ENCODE measurements around the gene PPP1R9A.
A peak's percentile ranks its signal among the peaks of the same experiment; 100 is the strongest.

PPP1R9A gene

DNA sequence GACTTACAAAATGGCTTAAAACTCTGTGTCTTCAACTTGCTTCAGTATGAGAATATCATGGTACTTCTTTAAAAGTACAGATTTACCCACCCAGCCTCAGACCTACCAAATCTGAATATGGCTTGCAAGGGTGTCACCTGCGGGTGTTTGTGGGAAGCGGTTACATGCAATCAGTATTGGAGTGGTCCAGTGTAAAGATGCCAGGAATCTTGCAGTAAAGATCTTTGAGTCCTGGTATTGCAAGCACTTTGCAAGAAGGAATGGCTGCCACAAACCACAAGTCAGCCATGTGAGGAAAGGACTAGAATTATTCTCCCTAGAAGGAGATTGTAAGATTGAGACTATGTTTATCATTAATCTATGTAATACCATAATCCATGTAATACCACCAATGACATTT, 301.9 kb downstream of the PPP1R9A start:
- no peak for DNase-seq

DNA sequence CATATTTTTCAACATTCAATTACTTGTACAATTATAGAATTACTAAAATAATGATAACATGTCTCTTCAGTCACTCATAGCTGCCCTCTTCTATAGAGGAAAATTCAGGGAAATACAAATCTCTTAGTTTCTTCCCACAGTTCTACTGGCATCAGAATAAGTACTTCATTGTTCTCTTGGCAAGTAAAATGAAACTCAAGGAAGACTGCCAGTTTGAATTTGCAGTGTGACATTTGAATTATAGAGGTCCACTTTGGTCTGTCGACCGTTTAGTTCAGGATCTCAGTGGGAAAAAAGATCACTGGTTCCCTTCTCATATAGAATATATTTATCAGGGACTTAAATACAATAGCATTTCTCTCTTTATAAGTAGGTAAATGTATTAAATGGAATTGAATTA, 302.4 kb downstream of the PPP1R9A start:
- DNase-seq = no peak

DNA sequence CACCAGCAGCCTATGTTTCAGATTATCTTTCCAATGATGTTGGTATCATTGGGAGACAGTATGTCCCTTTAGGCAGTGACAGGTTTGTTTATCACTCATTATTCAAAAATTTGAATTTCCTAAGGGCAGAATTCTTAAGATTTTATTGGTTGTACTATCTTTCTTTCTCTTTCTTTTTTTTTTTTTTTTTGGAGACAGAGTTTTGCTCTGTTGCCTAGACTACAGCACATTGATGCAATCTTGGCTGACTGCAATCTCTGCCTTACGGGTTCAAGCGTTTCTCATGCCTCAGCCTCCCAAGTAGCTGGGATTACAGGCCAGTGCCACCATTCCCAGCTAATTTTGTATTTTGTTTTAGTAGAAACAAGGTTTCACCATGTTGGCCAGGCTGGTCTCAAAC, 305.8 kb downstream of the PPP1R9A start:
- no peak for DNase-seq

DNA sequence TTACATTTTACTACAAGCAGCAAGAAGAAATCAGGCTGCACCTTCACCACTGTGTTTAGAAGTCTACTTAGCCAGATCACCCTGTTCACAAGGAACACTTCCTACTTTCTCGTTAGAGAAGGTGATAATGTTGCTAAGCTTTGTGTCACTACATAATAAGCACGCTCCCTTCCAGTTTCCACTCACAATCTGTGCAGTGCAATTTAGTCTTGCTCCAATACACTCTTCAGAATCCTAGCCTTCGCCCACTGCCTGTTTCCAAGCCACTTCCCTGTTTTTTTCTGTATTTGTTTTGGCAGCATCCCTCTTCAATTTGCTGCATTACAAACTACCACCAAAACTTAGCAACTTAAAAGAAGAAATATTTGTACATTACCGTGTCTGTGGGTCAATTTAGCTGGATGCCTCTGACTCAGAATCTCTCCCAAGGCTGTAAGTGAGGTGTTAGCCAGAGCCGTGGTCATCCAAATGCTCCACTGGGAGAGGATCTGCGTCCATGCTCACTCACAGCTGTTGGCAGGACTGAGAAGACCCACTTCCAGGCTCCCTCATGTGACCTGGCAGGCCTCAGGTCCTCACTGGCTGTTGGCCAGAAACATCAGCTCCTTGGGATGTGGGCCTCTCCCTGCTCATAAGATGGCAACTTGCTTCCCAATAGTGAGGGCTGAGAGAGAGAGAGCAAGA, 306.6 kb downstream of the PPP1R9A start:
- peak; percentile 91 for DNase-seq

DNA sequence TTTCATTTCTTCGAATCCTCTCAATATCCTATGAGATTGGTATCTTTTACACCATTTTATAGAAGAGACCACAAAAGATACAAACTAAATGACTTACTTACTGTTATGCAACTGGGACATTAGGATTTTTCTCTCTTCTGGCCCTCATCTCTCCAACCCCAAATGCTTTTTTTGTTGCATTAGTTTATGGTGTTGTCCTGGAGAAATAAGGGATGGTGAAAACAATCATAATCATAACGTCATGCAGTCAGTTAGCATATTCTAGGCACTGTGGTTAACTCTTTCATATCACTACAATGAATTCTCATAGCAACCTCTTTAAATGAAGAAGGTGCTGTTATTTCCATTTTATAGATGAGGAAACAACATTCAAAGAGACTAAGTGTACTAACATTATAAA, 312.3 kb downstream of the PPP1R9A start:
- no peak for DNase-seq

DNA sequence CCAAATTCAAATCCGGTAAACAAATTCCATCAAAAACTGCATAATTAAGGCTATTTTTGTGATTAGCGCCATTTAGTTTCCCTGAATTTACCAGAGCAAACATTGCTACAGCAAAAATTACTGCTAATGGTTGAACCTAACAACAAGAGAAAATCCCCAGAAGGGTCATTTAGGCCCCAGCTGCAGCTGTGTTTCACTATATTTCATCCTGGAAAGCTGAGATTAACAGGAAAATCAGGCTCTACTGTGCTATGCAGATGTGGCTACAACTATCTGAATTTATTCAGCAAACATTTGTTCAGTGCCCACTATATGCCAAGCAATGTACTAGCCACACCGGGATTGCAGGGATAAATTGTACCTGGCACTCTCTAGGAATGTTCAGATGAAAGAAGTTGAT, 312.9 kb downstream of the PPP1R9A start:
- peak; percentile 76 for DNase-seq

DNA sequence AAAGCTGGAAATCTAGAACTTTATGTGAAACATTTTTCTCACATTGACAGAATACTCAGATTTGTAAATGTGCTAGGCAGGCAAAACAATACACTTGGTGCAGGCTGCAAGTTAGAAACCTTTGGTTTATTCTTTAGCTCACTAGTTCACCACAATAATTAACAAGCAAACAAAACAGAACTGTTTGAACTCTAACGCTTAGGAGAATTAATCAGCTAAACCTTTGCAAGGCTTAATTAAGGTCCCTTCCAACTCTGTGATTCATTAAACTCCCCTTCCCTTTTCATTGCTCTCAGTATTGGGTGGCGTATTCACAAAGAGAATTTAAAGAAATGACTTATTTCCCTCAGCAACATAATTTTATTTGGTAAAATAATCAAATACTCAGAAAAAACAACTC, 317.9 kb downstream of the PPP1R9A start:
- DNase-seq = no peak

DNA sequence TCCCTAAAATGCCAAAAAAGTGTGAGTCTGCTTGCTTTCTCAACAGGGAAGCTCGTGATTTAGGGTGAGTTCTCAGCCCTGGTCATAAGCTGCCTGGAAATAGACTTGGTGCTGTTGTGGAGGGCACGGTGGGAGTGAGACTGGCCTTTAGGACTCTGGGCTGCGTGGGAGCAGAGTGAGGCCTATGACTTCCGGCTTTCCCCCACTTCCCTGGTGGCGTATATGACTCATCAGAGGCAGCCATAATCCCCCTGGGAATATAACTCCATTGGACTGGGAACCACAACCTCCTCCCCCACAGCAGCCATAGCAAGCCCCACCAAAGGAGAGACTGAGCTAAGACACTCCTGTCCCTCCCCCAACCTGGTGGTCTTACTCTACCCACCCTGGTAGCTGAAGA, 321.9 kb downstream of the PPP1R9A start:
- no peak for DNase-seq

DNA sequence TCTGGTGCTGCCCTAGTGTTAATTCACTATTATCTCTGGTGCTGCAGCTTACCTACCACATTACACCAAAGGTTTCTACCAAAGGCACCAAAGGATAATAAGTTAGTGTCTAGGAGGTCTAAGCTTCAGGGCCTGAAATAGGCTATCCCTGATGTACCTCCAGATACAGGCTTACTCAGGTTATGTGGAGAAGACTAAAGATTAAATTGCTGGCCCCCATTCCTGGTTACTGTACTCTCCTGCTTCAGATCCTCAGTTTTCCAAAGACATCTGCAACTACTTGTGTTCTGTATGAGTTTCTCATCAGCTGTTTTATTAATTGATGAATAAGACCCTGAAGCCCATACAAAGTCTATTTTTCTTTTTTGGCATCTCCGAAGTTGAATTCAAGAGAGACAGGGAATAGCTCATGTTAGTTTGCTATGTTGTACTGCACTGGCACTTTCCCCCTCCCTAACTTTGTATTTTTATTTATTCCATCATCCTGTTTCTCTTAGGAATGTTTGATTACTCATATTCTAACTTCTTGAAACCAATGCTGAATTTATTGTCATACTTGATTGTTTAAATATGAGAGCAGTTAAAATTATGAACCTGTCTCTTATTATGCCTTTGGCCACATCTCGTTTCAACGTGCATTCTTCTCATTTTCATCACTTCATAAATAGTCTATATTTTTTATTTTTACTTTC, 331.0 kb downstream of the PPP1R9A start:
- DNase-seq = no peak

DNA sequence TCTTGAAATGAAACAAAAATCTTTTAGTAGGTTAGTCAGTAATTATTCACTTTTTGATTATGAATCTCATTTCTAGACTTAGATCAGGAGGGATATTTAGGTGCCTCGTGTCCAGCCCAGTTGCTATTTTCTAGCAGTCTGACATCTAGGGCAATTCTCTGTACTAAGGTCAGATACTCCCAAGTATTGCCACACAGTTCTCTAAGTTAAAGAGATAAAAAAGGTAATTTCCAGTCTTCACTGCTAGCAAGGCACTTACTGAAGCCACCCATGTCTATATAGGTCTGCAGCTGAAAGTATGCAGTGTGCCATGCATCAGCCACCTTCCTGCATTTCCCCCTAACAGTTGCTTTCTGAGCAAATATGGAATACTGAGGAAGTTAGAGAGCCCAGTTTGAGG, 333.5 kb downstream of the PPP1R9A start:
- no peak for DNase-seq

DNA sequence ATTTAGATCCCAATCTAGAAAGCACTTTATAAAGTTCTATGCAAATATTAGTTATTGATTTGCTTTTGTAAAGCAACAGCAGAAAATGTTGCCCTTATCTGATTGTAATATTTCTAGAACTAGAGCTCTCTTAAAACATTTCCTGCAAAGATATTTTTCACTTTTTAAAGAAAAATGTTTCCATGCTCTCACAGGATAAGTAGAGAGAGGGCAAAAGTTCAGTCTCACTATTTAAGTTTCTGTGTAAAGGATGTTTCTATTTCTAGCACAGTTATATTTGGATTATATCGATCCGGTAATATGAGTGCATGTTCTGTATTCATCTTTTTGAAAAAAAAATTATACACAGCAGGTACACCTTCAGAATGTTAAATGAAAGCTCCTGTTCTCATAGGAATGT, 334.9 kb downstream of the PPP1R9A start:
- no peak for DNase-seq

DNA sequence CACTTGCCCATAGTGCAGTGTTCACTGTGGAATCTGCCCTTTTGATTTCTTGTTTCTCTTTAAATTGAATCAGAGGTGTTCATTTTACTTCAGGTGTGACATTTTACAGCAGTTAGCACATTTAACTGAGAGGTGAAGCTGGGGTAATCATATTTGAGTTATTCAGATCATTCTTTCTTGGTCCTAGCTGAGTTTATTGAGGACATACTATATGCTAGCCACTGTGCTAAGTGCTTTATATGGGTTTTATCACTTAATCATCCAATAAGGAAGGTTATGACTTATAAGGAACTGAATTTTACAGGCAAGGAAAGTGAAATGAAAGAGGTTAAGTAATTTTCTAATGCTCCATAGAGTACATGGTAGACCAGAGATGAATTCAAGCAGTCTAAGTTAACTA, 337.2 kb downstream of the PPP1R9A start:
- no peak for DNase-seq

DNA sequence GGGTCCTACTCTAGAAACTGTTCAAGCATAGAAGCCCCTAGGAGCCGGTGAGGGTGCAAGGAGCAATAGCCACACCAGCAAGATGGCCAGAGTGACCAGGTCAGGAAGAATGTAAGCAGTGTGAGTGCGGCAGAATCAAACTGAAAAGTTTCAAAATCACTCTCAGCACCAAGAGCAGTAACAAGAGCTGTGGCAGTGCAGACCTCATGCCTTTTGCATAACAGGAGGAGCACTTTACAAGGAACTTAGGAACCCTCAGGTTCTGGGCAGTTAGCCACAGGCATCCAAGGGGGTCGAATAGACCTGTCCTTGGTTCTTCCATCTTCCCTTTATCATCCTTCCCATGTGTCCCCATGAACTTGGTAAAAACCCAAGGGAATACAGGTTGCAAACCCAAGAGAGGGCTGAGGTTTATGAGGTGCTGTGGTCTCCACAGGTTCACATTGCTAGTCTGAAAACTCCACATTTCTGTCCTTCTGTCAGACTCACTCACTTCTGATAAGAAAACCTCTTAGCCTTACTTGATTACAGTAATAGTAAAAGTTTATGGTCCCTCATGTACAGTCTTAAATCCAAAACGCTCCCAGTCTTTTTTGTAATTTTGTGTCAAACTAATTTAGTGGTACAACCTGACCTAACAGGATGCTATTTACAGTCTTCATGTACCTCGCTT, 338.6 kb downstream of the PPP1R9A start:
- DNase-seq = no peak

DNA sequence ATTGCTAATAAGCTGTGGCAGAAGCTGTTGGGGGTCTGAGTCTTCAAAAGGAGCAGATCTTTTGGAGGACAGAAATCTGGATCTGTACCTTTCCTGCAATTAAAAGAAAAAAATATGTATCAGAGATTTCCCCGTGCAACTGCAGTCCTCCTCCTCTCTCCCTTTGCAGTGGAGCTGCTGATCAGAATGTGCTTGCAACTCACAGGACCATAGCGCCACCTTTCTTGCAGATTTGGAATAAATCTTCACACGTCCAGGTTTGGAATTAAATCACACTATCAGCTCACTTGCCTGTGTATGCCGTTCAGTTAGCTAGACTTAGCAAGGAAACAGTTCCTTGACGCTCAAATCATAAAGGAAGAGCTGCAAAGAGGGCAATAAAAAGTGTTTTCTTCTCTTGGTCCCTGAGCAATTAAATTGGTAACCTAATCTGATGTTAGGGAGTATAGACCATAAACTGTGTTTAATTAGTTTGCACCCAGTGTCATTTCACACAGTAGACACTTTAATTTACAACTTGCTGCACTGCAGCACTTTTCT, 339.5 kb downstream of the PPP1R9A start:
- DNase-seq = peak; percentile 59

DNA sequence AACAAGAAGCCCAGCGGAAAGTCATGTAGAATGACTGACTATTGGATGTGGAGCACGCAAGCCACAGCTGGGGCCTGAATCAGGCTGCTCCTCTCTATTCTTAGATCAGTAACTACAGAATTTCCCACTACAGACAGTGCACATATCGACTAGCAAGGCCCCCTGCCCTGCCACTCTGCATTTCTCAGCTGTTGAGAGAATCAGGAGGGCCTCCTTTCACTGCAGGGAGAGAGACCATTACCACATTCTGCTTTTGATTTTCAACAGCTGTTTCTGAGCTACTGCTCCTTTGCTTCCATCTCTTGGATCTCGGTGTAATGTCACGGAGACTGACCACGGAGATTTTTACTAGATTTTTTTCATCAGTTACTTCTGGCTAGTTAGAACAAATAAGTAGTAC, 343.2 kb downstream of the PPP1R9A start:
- no peak for DNase-seq

DNA sequence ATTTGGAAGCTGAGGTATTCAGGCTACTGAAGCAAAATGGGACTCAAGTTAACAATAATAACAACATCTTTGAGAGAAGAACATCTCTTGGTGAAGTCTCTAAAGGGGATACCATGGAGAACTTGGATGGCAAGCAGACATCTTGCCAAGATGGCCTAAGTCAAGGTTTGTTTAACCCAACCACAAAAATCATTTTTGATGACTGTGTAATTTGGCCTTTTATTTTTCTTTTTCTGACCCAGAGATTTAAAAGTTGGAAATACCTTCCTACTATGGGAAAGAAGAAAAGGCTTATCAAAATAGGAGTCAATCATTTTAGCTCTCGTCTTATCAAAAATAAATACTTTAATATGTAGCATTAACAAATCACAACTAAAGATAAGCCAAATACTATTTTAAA, 344.6 kb downstream of the PPP1R9A start:
- DNase-seq = no peak

DNA sequence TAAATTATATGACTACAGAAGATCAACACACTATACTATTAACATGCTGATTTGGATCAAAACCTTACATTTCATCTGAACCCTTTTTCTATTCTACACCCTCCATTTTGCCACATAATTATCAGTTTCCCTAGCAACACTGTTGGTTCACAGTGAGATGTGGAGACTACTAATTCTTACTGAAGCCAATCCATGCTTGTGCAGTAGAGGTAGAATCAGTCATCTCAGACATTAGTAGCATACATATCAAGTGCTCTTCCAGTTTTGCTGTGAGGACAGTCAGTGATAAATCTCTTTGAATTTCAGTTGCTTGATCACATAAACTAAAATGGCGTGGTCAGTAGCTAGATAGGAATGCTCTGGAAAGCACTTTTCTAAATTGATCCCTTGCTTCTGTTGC, 346.6 kb downstream of the PPP1R9A start:
- DNase-seq = no peak

DNA sequence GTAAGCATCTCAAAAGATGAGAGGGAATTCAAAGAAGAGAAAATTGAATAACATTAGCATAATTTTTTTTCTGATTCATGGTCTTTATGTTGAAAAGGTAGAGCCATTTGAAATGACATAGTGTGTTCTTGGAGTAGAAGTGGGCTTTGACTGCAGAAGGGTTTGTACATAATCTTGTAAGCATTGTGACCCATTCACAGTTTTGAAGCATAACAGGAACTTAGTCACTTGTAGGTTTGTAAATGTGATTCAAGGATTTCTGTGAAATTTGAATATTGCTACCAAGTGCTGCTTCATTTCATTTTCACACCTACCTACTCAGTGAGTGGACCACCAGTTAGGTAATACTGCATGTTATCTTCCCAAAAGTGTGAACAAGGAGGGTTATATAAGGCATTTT, 348.3 kb downstream of the PPP1R9A start:
- DNase-seq = no peak

DNA sequence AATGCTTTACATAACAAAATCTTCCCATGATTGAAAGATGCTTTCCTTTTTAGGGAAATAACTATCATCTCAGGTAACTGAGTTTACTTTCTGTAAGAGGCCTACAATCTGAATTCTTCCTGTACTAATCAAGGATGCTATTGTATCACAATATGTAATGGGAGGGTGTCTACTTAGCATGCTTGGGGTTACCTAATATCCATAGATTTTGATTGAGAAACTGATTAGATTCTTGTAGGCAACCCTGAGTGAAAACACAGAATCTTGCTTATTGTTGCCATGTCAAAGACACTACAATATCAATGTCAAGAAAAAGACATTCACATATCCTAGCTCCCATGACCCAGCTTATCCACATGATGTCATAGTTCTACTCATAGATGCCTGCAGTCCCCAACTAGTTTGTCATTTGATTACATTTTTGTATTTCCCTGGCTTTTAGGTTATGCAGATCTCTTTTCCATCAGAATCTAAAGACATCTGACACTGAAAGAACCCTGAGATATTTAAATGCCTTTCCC, 354.6 kb downstream of the PPP1R9A start:
- DNase-seq = no peak

DNA sequence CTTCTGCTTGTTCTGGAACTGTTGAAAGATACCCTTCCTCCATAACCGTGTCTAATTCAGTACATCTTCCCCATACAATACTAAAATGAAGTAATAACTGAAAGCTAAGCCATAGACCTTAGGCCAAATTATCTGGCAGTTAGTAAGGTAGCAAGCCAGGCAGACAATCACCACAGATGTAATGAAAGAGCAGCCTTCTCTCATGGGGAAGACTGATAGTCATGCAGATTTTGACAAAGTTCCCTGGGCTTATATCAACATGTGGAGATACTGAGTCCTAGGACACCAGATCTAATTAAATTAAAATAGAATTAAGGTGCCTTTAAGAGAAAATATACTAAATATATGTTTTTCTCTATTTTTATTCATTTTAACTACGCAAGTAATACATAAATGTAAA, 355.5 kb downstream of the PPP1R9A start:
- DNase-seq = no peak

DNA sequence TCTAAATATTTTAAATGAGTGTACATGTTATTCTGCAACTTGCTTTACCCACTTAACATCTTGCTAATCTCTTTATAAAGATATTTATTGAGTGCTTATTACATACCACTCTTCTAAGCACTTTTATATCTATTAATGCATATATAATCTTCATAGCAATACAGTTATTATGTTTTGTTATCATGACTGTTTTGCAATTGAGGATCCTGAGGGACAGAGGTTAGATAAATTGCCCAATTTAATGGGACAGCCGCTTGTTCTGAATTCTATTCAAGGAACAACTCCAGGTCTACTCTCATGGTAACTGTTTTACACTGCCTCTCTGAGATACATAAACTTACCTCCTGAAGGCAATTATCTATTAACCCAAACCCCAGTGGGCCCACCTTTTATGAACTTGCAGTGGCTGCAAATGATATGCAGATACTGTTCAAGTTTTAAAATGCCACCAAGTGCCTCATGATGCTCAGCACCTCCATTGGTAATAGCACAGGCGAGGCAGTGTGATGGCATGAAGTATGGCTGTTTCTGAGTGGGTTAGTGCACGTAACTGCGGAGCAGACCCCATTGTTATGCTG, 356.5 kb downstream of the PPP1R9A start:
- DNase-seq = peak; percentile 25

DNA sequence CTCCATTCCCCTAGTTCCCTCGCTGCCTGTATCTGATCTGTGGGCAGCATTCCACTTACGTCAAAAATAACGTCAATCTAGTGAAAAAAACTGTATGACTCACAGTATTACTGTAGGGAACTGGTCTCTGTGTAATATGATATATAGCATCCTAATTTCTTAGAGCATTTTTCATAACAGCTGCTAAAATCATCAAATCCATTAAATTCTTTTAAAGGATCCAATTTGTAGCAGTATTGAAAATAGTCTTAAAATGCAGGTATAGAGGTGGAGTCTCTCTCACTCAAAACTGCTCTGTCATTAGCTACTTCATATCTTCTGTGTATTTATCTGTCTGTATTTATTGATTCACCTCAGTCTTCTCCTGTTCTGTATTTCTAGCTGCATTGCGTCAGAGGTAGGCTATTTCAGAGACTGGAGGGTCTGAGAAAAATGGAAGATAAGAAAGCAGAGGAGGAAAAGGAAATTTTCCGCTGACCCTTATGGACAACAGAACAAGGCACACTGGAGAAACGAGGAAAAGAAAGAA, 357.0 kb downstream of the PPP1R9A start:
- no peak for DNase-seq

DNA sequence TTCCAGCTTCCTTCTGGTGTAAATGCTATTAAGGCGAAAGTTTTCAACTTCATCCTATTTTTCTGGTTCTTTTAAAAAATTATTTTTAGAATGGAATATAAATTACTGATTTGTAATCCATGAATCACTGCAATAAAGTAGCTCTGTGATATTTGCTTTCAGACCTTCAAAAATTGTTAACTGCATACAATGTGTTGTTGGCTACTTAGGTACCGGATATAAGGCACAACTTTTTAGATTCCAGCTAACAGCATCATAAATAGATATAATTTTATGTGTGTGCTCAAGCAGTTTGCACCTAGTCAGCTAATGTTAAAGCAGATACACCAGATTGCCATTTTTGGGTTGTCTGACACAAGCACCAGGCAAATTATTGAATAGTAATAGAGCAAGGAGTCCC, 358.2 kb downstream of the PPP1R9A start:
- DNase-seq = no peak
